Adrenal gland (tissue), 12 donors: ENCODE data around the gene PHOX2B. TPM values are rescaled to one million over a fixed set of nuclear protein-coding genes. Genes with fewer than 3 reads are reported as not detected.

Experiments used
- DNase-seq, 7 donors: peaks; one replicate each; pipeline ENCODE4 v3.0.0-alpha.2; 2019 to 2020
- H3K27ac ChIP-seq, 5 donors: fragments of 200-600 bp; sonication (generic) in 4 of 5; 1 replicate in 3 of 5; 2 replicates in 2 of 5; pipeline versions ENCODE4 v1.5.1 to v1.8.0; 2016 to 2020; ENCODE audit warnings: mild to moderate bottlenecking in 1 of 5
- H3K27me3 ChIP-seq: fragments of 200-600 bp; 2 replicates; pipeline ENCODE4 v1.8.0; 2021
- H3K36me3 ChIP-seq, 2 donors: fragments of 200-600 bp; replicated peaks in 1 of 2; 1 replicate in 1 of 2; 2 replicates in 1 of 2; pipeline versions ENCODE4 v1.5.1 to v1.8.0; 2018 to 2022
- H3K4me1 ChIP-seq, 2 donors: fragments of 200-600 bp; replicated peaks in 1 of 2; 1 replicate in 1 of 2; 2 replicates in 1 of 2; pipeline versions ENCODE4 v1.5.1 to v1.8.0; 2018 to 2021
- H3K4me3 ChIP-seq, 4 donors: fragments of 200-600 bp; sonication (generic) in 3 of 4; one replicate each; pipeline ENCODE4 v1.5.1; 2016 to 2018
- H3K9me3 ChIP-seq, 3 donors: fragments of 200-600 bp; sonication (generic) in 1 of 3; replicated peaks in 1 of 3; 1 replicate in 2 of 3; 2 replicates in 1 of 3; pipeline versions ENCODE4 v1.5.1 to v1.8.0; 2016 to 2021
- CTCF ChIP-seq, 6 experiments: fragments of 450-650 bp in 4 of 6; fragments of 200-600 bp in 2 of 6; sonication (generic) in 1 of 6; IDR thresholded peaks; 1 replicate in 5 of 6; 2 replicates in 1 of 6; pipeline versions ENCODE4 v1.5.1 to v1.8.0; 2016 to 2021; ENCODE audit warnings: antibody characterized with exemption in 6 of 6, mild to moderate bottlenecking in 2 of 6, moderate library complexity in 1 of 6
- POLR2A ChIP-seq, 2 donors: fragments of 450-650 bp; IDR thresholded peaks; one replicate each; pipeline ENCODE4 v1.6.1; 2017; ENCODE audit warnings: antibody characterized with exemption in 2 of 2, mild to moderate bottlenecking in 2 of 2, moderate library complexity in 1 of 2
- WGBS, 4 donors: extraction: QIAGEN DNeasy Blood & Tissue Kit in 2 of 4; methylation state at CpG; one replicate each; pipeline versions ENCODE4 v1.1.5 to v1.1.7; 2013 to 2017; 5-methylcytosine and 5-hydroxymethylcytosine counted together
- intact Hi-C, 2 donors: fragments of 100-400 bp; cut with DNase I; formaldehyde crosslinking; loops; one replicate each; pipeline versions ENCODE4 v1.14.1 to v1.15.0; 2022 to 2023
- polyA plus RNA-seq, 3 donors: library from polyadenylated mRNA; stranded (reverse); fragments of 200-250 nt in 2 of 3; fragments of 350-450 nt in 1 of 3; fragmentation: Illumina TruSeq in 1 of 3; extraction: RNeasy Lipid Tissue Mini Kit (QIAGEN cat#74804) in 1 of 3; gene quantifications; one replicate each; pipeline ENCODE4 v1.2.3, GENCODE V29; 2013 to 2014
- small RNA-seq, 2 donors: library from RNA; depleted of rRNA; stranded (forward); fragments of <200 nt; gene quantifications; one replicate each; pipeline ENCODE3, GENCODE V24; 2016
- total RNA-seq, 9 donors: library from RNA; depleted of rRNA in 4 of 9; stranded (reverse); fragments of >200 nt in 4 of 9; fragments of 120-200 nt in 1 of 9; fragmentation: NEBNext Ultra II Directional in 1 of 9; extraction: Animal tissue kit (Norgen Biotek cat#: 25700) in 1 of 9; gene quantifications; one replicate each; pipeline versions ENCODE4 v1.1.0 to v1.2.4, GENCODE V29; 2013 to 2023
- donor health status: healthy with polysubstance abuse.
- donor health status: Bipolar disorder and iron deficiency.
- donor health status: DM: yes; HTN: yes; CAD: no.
- donor health status: DM: no; HTN: no; CAD: no.
- donor health status: DM: no; HTN: no; CAD: no.
- donor health status: DM: yes; HTN: yes; CAD: no.

The PHOX2B gene
- total and polyA plus RNA-seq, 12 donors = 0.29 to 10.3 (median 4.6) TPM; not detected in 3

- DNase-seq = no peak
- no peaks in the 10 kb centered on the region for H3K27me3 ChIP-seq
- 86 to 93% (median 90%) methylated on average over 3 of the region's 3 CpGs for WGBS, 4 donors
- H3K4me3 ChIP-seq = no peak overlapping the region
- TF ChIP-seq POLR2A (IDR thresholded peaks at IDR 0.05) (no peak), CTCF (IDR thresholded peaks at IDR 0.05) (no peak)
- H3K9me3 ChIP-seq = no peaks in the 10 kb centered on the region
- H3K36me3 ChIP-seq = peaks cover 0 to 6% of the 10 kb centered on the region in 2 donors
- no peaks in the 10 kb centered on the region for H3K4me1 ChIP-seq
- intact Hi-C loops = no loop called here
- H3K27ac ChIP-seq = no peak overlapping the region
Measured at GRCh38 chr4:41696131-41696530, 52.4 kb downstream of the PHOX2B start.

Small RNAs within 50 kb of the gene (small RNA-seq; reads per million reads assigned to genes)
- 0 reads per million in 2 donors for gene RNU1-49P

Other genes with a start within 250 kb of the PHOX2B start
- gene LIMCH1, start 210.6 kb downstream of the PHOX2B start, total RNA-seq = 100 to 1,000 TPM in 2 of 9 donors, 10 to 100 TPM in 7; 52.4 to 206 (median 80.4) TPM
- 10 to 100 TPM; 28.2 to 55.9 (median 30.8) TPM for gene LIMCH1, start 210.6 kb downstream of the PHOX2B start, polyA plus RNA-seq
- 10 to 100 TPM; 19.1 to 82.1 (median 61.8) TPM for gene TMEM33, start 186.7 kb upstream of the PHOX2B start, total RNA-seq
- 10 to 100 TPM in 1 of 3 donors, 1 to 10 TPM in 2; 6.5 to 77.7 (median 8.6) TPM for gene TMEM33, start 186.7 kb upstream of the PHOX2B start, polyA plus RNA-seq
- under 1 TPM in 6 of 9 donors, not detected in 3; 0.04 to 1.00 (median 0.12) TPM for gene DCAF4L1, start 233.0 kb upstream of the PHOX2B start, total RNA-seq
- gene DCAF4L1, start 233.0 kb upstream of the PHOX2B start, polyA plus RNA-seq = under 1 TPM; 0.24 to 0.40 (median 0.35) TPM
- 100 to 1,000 TPM in 3 of 9 donors, 10 to 100 TPM in 6; 44.4 to 157 (median 73.4) TPM for gene SLC30A9, start 241.8 kb upstream of the PHOX2B start, total RNA-seq
- gene SLC30A9, start 241.8 kb upstream of the PHOX2B start, polyA plus RNA-seq = 100 to 1,000 TPM in 1 of 3 donors, 10 to 100 TPM in 2; 12.5 to 121 (median 14.8) TPM